Activated gamma-delta T cell treated with Interleukin-2 at 50 U/mL for 16 hours (primary cell): Measurements from ENCODE around the gene GRIK5.

Source experiments
- DNase-seq: peaks from one replicate; pipeline ENCODE4 v3.0.0-alpha.2; 2020

Gene GRIK5

GRCh38 chr19:41981724-41982123 is 88.3 kb downstream of the GRIK5 start:
- DNase-seq: no peak

GRCh38 chr19:41978470-41978869 is 91.5 kb downstream of the GRIK5 start:
- no peak for DNase-seq

GRCh38 chr19:41977916-41978315 is 92.1 kb downstream of the GRIK5 start:
- DNase-seq: no peak

- no peak for DNase-seq
Measured at GRCh38 chr19:41974652-41975051, 95.4 kb downstream of the GRIK5 start.

- DNase-seq: no peak
Measured at GRCh38 chr19:41971363-41971762, 98.6 kb downstream of the GRIK5 start.

- no peak for DNase-seq
Measured at GRCh38 chr19:41969772-41970458, 100.1 kb downstream of the GRIK5 start.

- DNase-seq: no peak
Measured at GRCh38 chr19:41968751-41969595, 101.0 kb downstream of the GRIK5 start.

GRCh38 chr19:41967054-41967783 is 102.8 kb downstream of the GRIK5 start:
- DNase-seq: no peak

GRCh38 chr19:41965106-41965505 is 104.9 kb downstream of the GRIK5 start:
- no peak for DNase-seq

GRCh38 chr19:41960973-41961372 is 109.0 kb downstream of the GRIK5 start:
- no peak for DNase-seq

GRCh38 chr19:41959056-41960053 is 110.7 kb downstream of the GRIK5 start, which contains the start of gene RABAC1:
Gene RABAC1 (minus strand): TSS chr19:41959321. CDS start chr19:41959292, 29 bp downstream.
- peak; percentile 84 for DNase-seq

- DNase-seq: peak; percentile 73
Measured at GRCh38 chr19:41958367-41959055, 111.5 kb downstream of the GRIK5 start.

- DNase-seq: peak; percentile 20
Measured at GRCh38 chr19:41957838-41958366, 112.1 kb downstream of the GRIK5 start.

GRCh38 chr19:41957161-41957837 is 112.7 kb downstream of the GRIK5 start:
- no peak for DNase-seq

GRCh38 chr19:41956621-41957020 is 113.4 kb downstream of the GRIK5 start:
- DNase-seq: no peak

GRCh38 chr19:41955521-41955920 is 114.5 kb downstream of the GRIK5 start:
- DNase-seq: no peak

GRCh38 chr19:41951686-41952172 is 118.3 kb downstream of the GRIK5 start:
- DNase-seq: peak; percentile 93
